Mammary epithelial cell (primary cell): ENCODE measurements around the gene CTIF.

Experiments used
- CTCF ChIP-seq, 2 donors: IDR thresholded peaks in 1 of 2; conservative IDR thresholded peaks in 1 of 2; 2 replicates each; pipeline ENCODE4 v1.5.1; 2011 to 2012; ENCODE audit warnings: inconsistent platforms in 2 of 2, low read length in 2 of 2, mild to moderate bottlenecking in 2 of 2, control low read depth in 1 of 2, low read depth in 1 of 2; ENCODE audit not compliant: insufficient read depth in 1 of 2; ENCODE audit errors: extremely low read depth in 1 of 2
- EZH2 ChIP-seq: IDR thresholded peaks from 2 replicates; pipeline ENCODE4 v1.6.1; 2012; ENCODE audit warnings: low read length, inconsistent platforms, borderline replicate concordance

GRCh38 chr18:48837676-48838075, 298.8 kb downstream of the CTIF start:
- TF ChIP-seq CTCF (conservative IDR thresholded peaks at IDR 0.05 in 1 of 2, IDR thresholded peaks at IDR 0.05 in 1 of 2; ENCODE audit: extremely low read depth in 1 of 2, insufficient read depth in 1 of 2, low read depth in 1 of 2, low read length in 2 of 2), result no peak
- TF ChIP-seq EZH2, result no peak
